Mammary epithelial cell (primary cell): Measurements from ENCODE around the gene RALGPS2.

Experiments
- EZH2 ChIP-seq: IDR thresholded peaks from 2 replicates; pipeline ENCODE4 v1.6.1; 2012; ENCODE audit warnings: low read length, inconsistent platforms, borderline replicate concordance
- TF ChIP-seq, protein P1 (sequence below), 2 donors: IDR thresholded peaks in 1 of 2; conservative IDR thresholded peaks in 1 of 2; 2 replicates each; pipeline ENCODE4 v1.5.1; 2011 to 2012; ENCODE audit warnings: inconsistent platforms in 2 of 2, low read length in 2 of 2, mild to moderate bottlenecking in 2 of 2, control low read depth in 1 of 2, low read depth in 1 of 2; ENCODE audit not compliant: insufficient read depth in 1 of 2; ENCODE audit errors: extremely low read depth in 1 of 2

GRCh38 chr1:178916448-178917174 is 191.6 kb downstream of the RALGPS2 start:
- TF ChIP-seq, protein P1, sequence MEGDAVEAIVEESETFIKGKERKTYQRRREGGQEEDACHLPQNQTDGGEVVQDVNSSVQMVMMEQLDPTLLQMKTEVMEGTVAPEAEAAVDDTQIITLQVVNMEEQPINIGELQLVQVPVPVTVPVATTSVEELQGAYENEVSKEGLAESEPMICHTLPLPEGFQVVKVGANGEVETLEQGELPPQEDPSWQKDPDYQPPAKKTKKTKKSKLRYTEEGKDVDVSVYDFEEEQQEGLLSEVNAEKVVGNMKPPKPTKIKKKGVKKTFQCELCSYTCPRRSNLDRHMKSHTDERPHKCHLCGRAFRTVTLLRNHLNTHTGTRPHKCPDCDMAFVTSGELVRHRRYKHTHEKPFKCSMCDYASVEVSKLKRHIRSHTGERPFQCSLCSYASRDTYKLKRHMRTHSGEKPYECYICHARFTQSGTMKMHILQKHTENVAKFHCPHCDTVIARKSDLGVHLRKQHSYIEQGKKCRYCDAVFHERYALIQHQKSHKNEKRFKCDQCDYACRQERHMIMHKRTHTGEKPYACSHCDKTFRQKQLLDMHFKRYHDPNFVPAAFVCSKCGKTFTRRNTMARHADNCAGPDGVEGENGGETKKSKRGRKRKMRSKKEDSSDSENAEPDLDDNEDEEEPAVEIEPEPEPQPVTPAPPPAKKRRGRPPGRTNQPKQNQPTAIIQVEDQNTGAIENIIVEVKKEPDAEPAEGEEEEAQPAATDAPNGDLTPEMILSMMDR (conservative IDR thresholded peaks at IDR 0.05 in 1 of 2, IDR thresholded peaks at IDR 0.05 in 1 of 2; ENCODE audit: extremely low read depth in 1 of 2, insufficient read depth in 1 of 2, low read depth in 1 of 2, low read length in 2 of 2) = no peak
- no peak for TF ChIP-seq EZH2
